ENCODE data around the gene PRKCH. TPM values are rescaled to one million over a fixed set of nuclear protein-coding genes. Genes with fewer than 3 reads are reported as not detected.
"Not testable (repeated sequence)": the region's sequence is repeated elsewhere in the genome, so short reads cannot be mapped to it uniquely, and the experiment has no call there.

PRKCH gene
- total RNA-seq, 5 donors from 2014 or later (not counting 1 experiment from before 2014, with no cell fraction given), result 267 to 436 (median 326) TPM

DNA sequence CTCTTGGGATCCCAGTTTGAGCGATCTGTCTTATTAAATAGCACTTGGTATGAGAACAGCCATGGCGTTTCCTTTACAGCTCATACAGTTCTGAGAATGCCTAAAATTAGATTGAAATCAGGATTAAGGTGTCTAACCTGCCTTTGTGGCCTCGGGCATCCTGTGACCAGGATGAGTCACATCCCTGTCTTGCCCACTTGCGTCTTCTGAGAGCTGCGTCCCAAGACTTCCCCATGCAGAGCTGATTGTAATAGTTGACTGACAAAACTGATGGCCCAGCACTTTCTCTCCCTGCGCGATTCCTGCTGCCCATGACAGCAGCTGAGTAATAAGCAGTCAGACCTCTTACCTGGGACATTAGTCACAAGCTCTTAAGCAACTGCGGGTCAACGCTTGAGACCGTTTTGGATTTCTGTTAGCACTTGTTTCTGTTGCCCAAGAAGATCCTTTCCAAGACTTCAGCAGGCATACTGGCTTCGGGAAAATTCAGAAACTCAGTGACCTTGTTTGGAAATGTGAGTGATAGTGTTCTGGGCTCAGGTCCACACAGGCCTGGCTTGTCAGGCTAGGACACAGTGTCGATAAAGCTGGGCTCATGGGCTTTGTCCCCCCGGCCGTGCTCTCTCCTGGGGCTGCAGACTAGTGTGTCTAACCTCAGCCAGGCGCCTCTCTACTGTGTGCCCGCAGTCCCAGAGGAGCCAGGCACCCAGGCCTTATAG, 204.1 kb downstream of the PRKCH start:
- Histone ChIP-seq H3K4me1 (ENCODE audit: control insufficient read depth in 1 of 2, extremely low read depth in 1 of 2, insufficient read depth in 2 of 2, low read length in 2 of 2) (peaks cover 0 to 69% of the 10 kb centered on the region in 2 experiments), H3K27ac (ENCODE audit: low read length) (peak overlapping the region; percentile 47), H3K4me3 (ENCODE audit: control insufficient read depth in 1 of 2, extremely low read depth in 1 of 2, low read length in 1 of 2) (no peak overlapping the region), H3K27me3 (replicated peaks in 1 of 2; ENCODE audit: control insufficient read depth in 2 of 2, extremely low read depth in 1 of 2, insufficient read depth in 2 of 2, low read length in 1 of 2) (no peaks in the 10 kb centered on the region), H3K9me3 (no peaks in the 10 kb centered on the region), H3K36me3 (ENCODE audit: control insufficient read depth in 2 of 2, extremely low read depth in 1 of 2, insufficient read depth in 1 of 2, low read length in 1 of 2) (peaks cover 19 to 59% of the 10 kb centered on the region in 2 donors)
- peak in 17 of 35 experiments; percentile 9 to 58 (median 22) for DNase-seq
- ATAC-seq (replicated peaks in 1 of 4), result peak; percentile 49 to 86 (median 79)
- no peaks in the 10 kb centered on the region for H3K9me3 Mint-ChIP-seq
- H3K27me3 Mint-ChIP-seq, result no peaks in the 10 kb centered on the region
- CTCF ChIA-PET, result interaction anchor here in 1 of 2 donors (1.0 kb wide), 1 partner anchor 237 kb away, joined by 3 read pairs; the partner anchor contains the start of gene SNAPC1
- 52% methylated on average over 14 of the region's 16 CpGs for WGBS (ENCODE audit: insufficient coverage)
- peak overlapping the region; percentile 74 to 89 for H3K27ac Mint-ChIP-seq
- POLR2A ChIA-PET, result interaction anchor here in 1 of 2 donors (0.6 to 1.3 kb wide), 2 partner anchors 47 to 192 kb away, joined by 4 to 5 read pairs; no protein-coding TSS in a partner anchor
- H3K36me3 Mint-ChIP-seq, result peaks cover 56% of the 10 kb centered on the region
- H3K4me3 Mint-ChIP-seq, result peak overlapping the region; percentile 13 to 22 (median 13)
- H3K4me1 Mint-ChIP-seq, result peaks cover 71 to 86% (median 82%) of the 10 kb centered on the region in 3 donors

DNA sequence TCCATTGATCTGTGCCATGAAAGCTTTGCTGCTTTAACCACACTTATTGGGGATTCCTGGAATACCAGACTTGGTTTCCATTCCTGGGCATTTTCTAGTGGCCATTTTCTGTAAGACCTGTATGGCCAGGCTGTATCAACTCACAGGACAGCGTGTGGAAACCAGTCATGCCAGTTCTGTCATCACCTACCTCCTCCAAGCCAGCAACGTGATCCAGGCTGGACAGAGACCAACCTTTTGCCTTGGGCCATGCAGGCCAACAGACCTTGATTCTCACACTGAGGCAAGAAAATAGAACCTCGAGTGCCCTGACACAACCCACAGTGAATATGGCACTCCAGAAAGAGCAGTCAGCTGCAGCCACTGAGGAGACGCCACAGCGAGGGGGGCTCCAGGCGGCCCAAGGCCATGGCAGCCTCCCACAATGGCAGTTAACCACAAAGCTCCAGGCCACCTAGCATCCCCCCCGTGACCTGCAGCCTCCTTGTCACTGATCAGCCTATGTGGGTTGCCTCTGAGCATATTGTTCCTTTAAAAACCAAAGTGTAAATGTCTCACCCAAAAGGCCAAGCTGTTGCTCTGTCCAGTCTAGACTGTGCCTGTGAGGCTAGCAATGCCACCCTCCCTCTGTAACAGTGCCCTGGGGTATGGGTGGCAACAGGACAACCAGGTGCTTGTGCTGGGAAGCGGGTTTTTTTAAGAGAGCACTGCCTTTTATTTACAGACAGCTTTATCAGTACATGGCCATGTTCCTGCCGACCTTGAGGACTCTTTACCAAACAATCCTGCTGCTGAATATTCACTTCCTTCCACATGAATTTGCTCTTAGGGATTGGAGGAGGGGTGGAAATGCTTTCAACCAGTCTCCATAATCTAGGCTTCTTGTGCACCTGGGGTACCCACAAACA, 205.3 kb downstream of the PRKCH start:
- Histone ChIP-seq H3K4me1 (ENCODE audit: control insufficient read depth in 1 of 2, extremely low read depth in 1 of 2, insufficient read depth in 2 of 2, low read length in 2 of 2) (peaks cover 0 to 66% of the 10 kb centered on the region in 2 experiments), H3K9me3 (no peaks in the 10 kb centered on the region), H3K27me3 (replicated peaks in 1 of 2; ENCODE audit: control insufficient read depth in 2 of 2, extremely low read depth in 1 of 2, insufficient read depth in 2 of 2, low read length in 1 of 2) (no peaks in the 10 kb centered on the region), H3K27ac (ENCODE audit: low read length) (peak overlapping the region; percentile 39), H3K36me3 (ENCODE audit: control insufficient read depth in 2 of 2, extremely low read depth in 1 of 2, insufficient read depth in 1 of 2, low read length in 1 of 2) (peaks cover 19 to 69% of the 10 kb centered on the region in 2 donors), H3K4me3 (ENCODE audit: control insufficient read depth in 1 of 2, extremely low read depth in 1 of 2, low read length in 1 of 2) (no peak overlapping the region)
- no peak for ATAC-seq (replicated peaks in 1 of 4)
- CTCF ChIA-PET, result no interaction called here
- H3K4me1 Mint-ChIP-seq, result peaks cover 78 to 90% (median 87%) of the 10 kb centered on the region in 3 donors
- H3K36me3 Mint-ChIP-seq, result peaks cover 60% of the 10 kb centered on the region
- no peaks in the 10 kb centered on the region for H3K9me3 Mint-ChIP-seq
- H3K4me3 Mint-ChIP-seq, result no peak overlapping the region
- POLR2A ChIA-PET, result no interaction called here
- H3K27ac Mint-ChIP-seq, result peak overlapping the region; percentile 74 to 89
- H3K27me3 Mint-ChIP-seq, result no peaks in the 10 kb centered on the region
- DNase-seq, result no peak
- 75% methylated on average over 6 of the region's 9 CpGs for WGBS (ENCODE audit: insufficient coverage)

DNA sequence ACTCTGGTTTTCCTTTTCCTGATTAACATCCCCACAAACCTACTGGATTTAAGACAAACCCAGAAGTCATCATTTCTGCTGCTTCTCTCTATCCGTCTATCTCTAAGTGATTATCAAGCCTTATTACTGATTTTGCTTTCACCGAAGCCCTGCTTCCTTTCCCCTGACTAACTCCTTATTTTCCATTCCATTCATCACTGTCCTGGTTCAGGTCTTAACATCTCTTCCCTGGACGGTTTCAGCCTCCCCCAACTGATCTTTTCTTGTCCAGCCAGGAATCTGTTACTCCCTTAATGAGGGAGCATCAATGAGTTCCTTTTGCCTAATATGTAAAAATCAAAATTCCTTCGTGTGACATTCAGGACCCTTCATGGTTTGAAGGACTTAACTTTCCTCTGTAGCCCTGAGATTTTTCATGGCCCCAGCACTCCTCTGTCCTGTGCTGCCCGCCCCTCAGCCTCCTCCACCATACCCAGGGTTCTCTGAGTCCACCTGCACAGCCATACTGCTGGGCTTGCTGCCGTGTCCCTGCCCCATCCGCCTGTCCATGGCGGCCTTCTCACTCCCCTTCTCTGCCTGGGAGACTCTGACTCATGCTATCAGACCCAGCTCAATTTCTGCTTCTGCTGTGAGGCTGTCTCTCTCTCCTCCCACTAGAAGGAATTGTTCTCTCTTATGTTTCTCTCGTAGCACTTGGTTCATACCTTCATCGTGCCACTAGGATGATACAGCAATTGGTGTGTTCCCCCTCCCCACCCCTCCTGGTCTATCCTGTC, 206.1 kb downstream of the PRKCH start:
- Mint-ChIP-seq H3K36me3 (peaks cover 51% of the 10 kb centered on the region), H3K9me3 (no peaks in the 10 kb centered on the region), H3K4me1 (peaks cover 70 to 87% (median 85%) of the 10 kb centered on the region in 3 donors), H3K27me3 (no peaks in the 10 kb centered on the region), H3K4me3 (no peak overlapping the region), H3K27ac (peak overlapping the region; percentile 67 to 74)
- POLR2A ChIA-PET, result no interaction called here
- no peak overlapping the region for H3K4me3 ChIP-seq (ENCODE audit: control insufficient read depth in 1 of 2, extremely low read depth in 1 of 2, low read length in 1 of 2)
- CTCF ChIA-PET, result interaction anchor here in 1 of 2 donors (0.6 kb wide), 1 partner anchor 121 kb away, joined by 3 read pairs; no protein-coding TSS in a partner anchor
- peaks cover 19 to 74% of the 10 kb centered on the region in 2 donors for H3K36me3 ChIP-seq (ENCODE audit: control insufficient read depth in 2 of 2, extremely low read depth in 1 of 2, insufficient read depth in 1 of 2, low read length in 1 of 2)
- no peaks in the 10 kb centered on the region for H3K9me3 ChIP-seq
- H3K27ac ChIP-seq (ENCODE audit: low read length), result peak overlapping the region; percentile 39
- no peak for ATAC-seq (replicated peaks in 1 of 4)
- no peaks in the 10 kb centered on the region for H3K27me3 ChIP-seq (replicated peaks in 1 of 2; ENCODE audit: control insufficient read depth in 2 of 2, extremely low read depth in 1 of 2, insufficient read depth in 2 of 2, low read length in 1 of 2)
- no peak for DNase-seq
- 74% methylated on average over 8 of the region's 10 CpGs for WGBS (ENCODE audit: insufficient coverage)
- H3K4me1 ChIP-seq (ENCODE audit: control insufficient read depth in 1 of 2, extremely low read depth in 1 of 2, insufficient read depth in 2 of 2, low read length in 2 of 2), result peaks cover 0 to 59% of the 10 kb centered on the region in 2 experiments

DNA sequence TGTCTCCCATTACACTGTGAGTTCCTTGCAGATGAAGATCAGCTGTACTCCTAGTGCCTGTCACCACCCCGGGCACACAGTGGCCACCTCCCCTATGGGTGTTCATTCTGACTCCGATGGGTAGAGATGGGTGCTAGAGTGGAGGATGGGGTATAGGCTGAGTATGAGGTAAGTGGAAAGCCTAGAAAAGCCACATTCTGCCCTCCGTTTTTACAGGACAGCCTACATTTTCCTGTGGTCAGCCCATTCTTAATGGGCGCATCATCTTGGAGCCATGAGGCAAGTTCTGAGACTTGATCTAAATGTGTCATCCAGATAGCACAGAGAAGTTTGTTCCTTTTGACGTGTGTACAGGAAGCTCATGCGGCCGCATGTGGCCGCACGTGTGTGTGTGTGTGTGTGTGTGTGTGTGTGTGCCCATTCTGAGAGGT, 207.2 kb downstream of the PRKCH start:
- Histone ChIP-seq H3K27me3 (replicated peaks in 1 of 2; ENCODE audit: control insufficient read depth in 2 of 2, extremely low read depth in 1 of 2, insufficient read depth in 2 of 2, low read length in 1 of 2) (no peaks in the 10 kb centered on the region), H3K9me3 (no peaks in the 10 kb centered on the region), H3K27ac (ENCODE audit: low read length) (no peak overlapping the region), H3K4me3 (ENCODE audit: control insufficient read depth in 1 of 2, extremely low read depth in 1 of 2, low read length in 1 of 2) (no peak overlapping the region), H3K36me3 (ENCODE audit: control insufficient read depth in 2 of 2, extremely low read depth in 1 of 2, insufficient read depth in 1 of 2, low read length in 1 of 2) (peaks cover 19 to 85% of the 10 kb centered on the region in 2 donors), H3K4me1 (ENCODE audit: control insufficient read depth in 1 of 2, extremely low read depth in 1 of 2, insufficient read depth in 2 of 2, low read length in 2 of 2) (peaks cover 0 to 58% of the 10 kb centered on the region in 2 experiments)
- H3K4me3 Mint-ChIP-seq, result no peak overlapping the region
- ChIA-PET CTCF (interaction anchor here in 1 of 2 donors (0.6 kb wide), 1 partner anchor 120 kb away, joined by 3 read pairs; no protein-coding TSS in a partner anchor), POLR2A (interaction anchor here in 1 of 2 donors (0.6 kb wide), 1 partner anchor 41 kb away, joined by 3 read pairs; no protein-coding TSS in a partner anchor)
- no peaks in the 10 kb centered on the region for H3K9me3 Mint-ChIP-seq
- H3K27me3 Mint-ChIP-seq, result no peaks in the 10 kb centered on the region
- peak in 1 of 4 experiments; percentile 24 for ATAC-seq (replicated peaks in 1 of 4)
- DNase-seq, result peak in 14 of 35 experiments; percentile 8 to 51 (median 16)
- peak overlapping the region; percentile 71 for H3K27ac Mint-ChIP-seq
- H3K4me1 Mint-ChIP-seq, result peaks cover 67 to 87% (median 84%) of the 10 kb centered on the region in 3 donors
- WGBS (ENCODE audit: insufficient coverage), result 46% methylated on average over 6 of the region's 9 CpGs
- peaks cover 56% of the 10 kb centered on the region for H3K36me3 Mint-ChIP-seq

DNA sequence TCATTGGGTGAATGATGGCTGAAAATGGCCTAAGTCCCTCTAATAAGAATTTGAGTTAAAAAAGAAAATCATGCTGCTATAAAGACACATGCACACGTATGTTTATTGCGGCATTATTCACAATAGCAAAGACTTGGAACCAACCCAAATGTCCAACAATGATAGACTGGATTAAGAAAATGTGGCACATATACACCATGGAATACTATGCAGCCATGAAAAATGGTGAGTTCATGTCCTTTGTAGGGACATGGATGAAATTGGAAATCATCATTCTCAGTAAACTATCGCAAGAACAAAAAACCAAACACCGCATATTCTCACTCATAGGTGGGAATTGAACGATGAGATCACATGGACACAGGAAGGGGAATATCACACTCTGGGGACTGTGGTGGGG, 208.0 kb downstream of the PRKCH start:
- H3K4me3 Mint-ChIP-seq; H3K27ac ChIP-seq (ENCODE audit: low read length); H3K4me3 ChIP-seq (ENCODE audit: control insufficient read depth in 1 of 2, extremely low read depth in 1 of 2, low read length in 1 of 2); ATAC-seq (replicated peaks in 1 of 4); DNase-seq; H3K9me3 Mint-ChIP-seq; POLR2A ChIA-PET; H3K9me3 ChIP-seq; H3K27me3 Mint-ChIP-seq; H3K27me3 ChIP-seq (replicated peaks in 1 of 2; ENCODE audit: control insufficient read depth in 2 of 2, extremely low read depth in 1 of 2, insufficient read depth in 2 of 2, low read length in 1 of 2); CTCF ChIA-PET: not testable (repeated sequence)
- Mint-ChIP-seq H3K27ac (peak overlapping the region in 1 of 2 donors; percentile 71), H3K36me3 (peaks cover 63% of the 10 kb centered on the region), H3K4me1 (peaks cover 66 to 87% (median 82%) of the 10 kb centered on the region in 3 donors)
- Histone ChIP-seq H3K36me3 (ENCODE audit: control insufficient read depth in 2 of 2, extremely low read depth in 1 of 2, insufficient read depth in 1 of 2, low read length in 1 of 2) (peaks cover 18 to 92% of the 10 kb centered on the region in 2 donors), H3K4me1 (ENCODE audit: control insufficient read depth in 1 of 2, extremely low read depth in 1 of 2, insufficient read depth in 2 of 2, low read length in 2 of 2) (peaks cover 0 to 52% of the 10 kb centered on the region in 2 experiments)
- no CpG with 5 or more reads among the region's 5 CpGs for WGBS (ENCODE audit: insufficient coverage)

All from T-cell (primary cell).